HG02981 (cell line): Measurements from ENCODE around the gene GRIP1.

Experiments
- ATAC-seq: cut with Tn5 transposase; IDR thresholded peaks from one replicate; pipeline ENCODE4 v1.9.1; 2021; ENCODE audit warnings: mild to moderate bottlenecking, moderate library complexity; ENCODE audit not compliant: unreplicated experiment

Gene GRIP1

GRCh38 chr12:66602483-66603143 lies 76.3 kb downstream of the GRIP1 start:
- ATAC-seq, result no peak

- no peak for ATAC-seq
These were observed 78.0 kb downstream of the GRIP1 start for GRCh38 chr12:66600903-66601302.

GRCh38 chr12:66599816-66600215 lies 79.1 kb downstream of the GRIP1 start:
- ATAC-seq, result no peak

- ATAC-seq, result no peak
These were observed 80.3 kb downstream of the GRIP1 start for GRCh38 chr12:66598608-66599007.

GRCh38 chr12:66598079-66598478 lies 80.8 kb downstream of the GRIP1 start:
- ATAC-seq, result no peak

- no peak for ATAC-seq
These were observed 82.7 kb downstream of the GRIP1 start for GRCh38 chr12:66596199-66596598.

GRCh38 chr12:66594688-66595087 lies 84.2 kb downstream of the GRIP1 start:
- ATAC-seq, result no peak

- ATAC-seq, result no peak
These were observed 88.4 kb downstream of the GRIP1 start for GRCh38 chr12:66590275-66590985.

GRCh38 chr12:66589095-66589494 lies 89.8 kb downstream of the GRIP1 start:
- no peak for ATAC-seq

GRCh38 chr12:66587912-66588311 lies 91.0 kb downstream of the GRIP1 start:
- no peak for ATAC-seq

GRCh38 chr12:66584673-66585072 lies 94.2 kb downstream of the GRIP1 start:
- no peak for ATAC-seq

- no peak for ATAC-seq
These were observed 105.3 kb downstream of the GRIP1 start for GRCh38 chr12:66573605-66574004.

- no peak for ATAC-seq
These were observed 106.0 kb downstream of the GRIP1 start for GRCh38 chr12:66572845-66573244.

- ATAC-seq, result no peak
These were observed 107.4 kb downstream of the GRIP1 start for GRCh38 chr12:66571361-66571915.

- ATAC-seq, result no peak
These were observed 115.7 kb downstream of the GRIP1 start for GRCh38 chr12:66563220-66563619.

- no peak for ATAC-seq
These were observed 123.8 kb downstream of the GRIP1 start for GRCh38 chr12:66555113-66555512.

GRCh38 chr12:66552716-66553115 lies 126.2 kb downstream of the GRIP1 start:
- ATAC-seq, result no peak

- ATAC-seq, result no peak
These were observed 128.2 kb downstream of the GRIP1 start for GRCh38 chr12:66550626-66551025.

- no peak for ATAC-seq
These were observed 129.9 kb downstream of the GRIP1 start for GRCh38 chr12:66549050-66549389.

- no peak for ATAC-seq
These were observed 130.4 kb downstream of the GRIP1 start for GRCh38 chr12:66548338-66549049.

- ATAC-seq, result no peak
These were observed 137.4 kb downstream of the GRIP1 start for GRCh38 chr12:66541426-66541825.

- ATAC-seq, result no peak
These were observed 139.4 kb downstream of the GRIP1 start for GRCh38 chr12:66539431-66539830.
